IPS-20b (cell line): ENCODE data around the gene TGFB1I1.
A peak's percentile ranks its signal among the peaks of the same experiment; 100 is the strongest.
"Not testable (repeated sequence)": the region's sequence is repeated elsewhere in the genome, so short reads cannot be mapped to it uniquely, and the experiment has no call there.

Source experiments
- H3K27ac ChIP-seq: one replicate; pipeline ENCODE4 v1.5.1; 2013; ENCODE audit warnings: low read length
- H3K27me3 ChIP-seq: 2 replicates; pipeline ENCODE4 v1.6.1; 2013; ENCODE audit warnings: mild to moderate bottlenecking, low read length, inconsistent platforms; ENCODE audit not compliant: insufficient read depth
- H3K36me3 ChIP-seq: 2 replicates; pipeline ENCODE4 v1.6.1; 2013; ENCODE audit warnings: low read depth, mild to moderate bottlenecking, inconsistent platforms, low read length, moderate library complexity; ENCODE audit not compliant: insufficient read depth
- H3K4me1 ChIP-seq: 2 replicates; pipeline ENCODE4 v1.6.1; 2013; ENCODE audit warnings: mild to moderate bottlenecking, control low read depth, inconsistent platforms, low read length, moderate library complexity; ENCODE audit not compliant: insufficient read depth
- H3K4me3 ChIP-seq: 2 replicates; pipeline ENCODE4 v1.5.1; 2013; ENCODE audit warnings: mild to moderate bottlenecking, low read length, inconsistent platforms
- H3K9ac ChIP-seq: 2 replicates; pipeline ENCODE4 v1.6.1; 2013; ENCODE audit warnings: low read depth, mild to moderate bottlenecking, inconsistent platforms, low read length, moderate library complexity
- H3K9me3 ChIP-seq: 2 replicates; pipeline ENCODE4 v1.6.1; 2013; ENCODE audit warnings: mild to moderate bottlenecking, low read depth, low read length, inconsistent platforms; ENCODE audit not compliant: insufficient read depth

Gene TGFB1I1

DNA sequence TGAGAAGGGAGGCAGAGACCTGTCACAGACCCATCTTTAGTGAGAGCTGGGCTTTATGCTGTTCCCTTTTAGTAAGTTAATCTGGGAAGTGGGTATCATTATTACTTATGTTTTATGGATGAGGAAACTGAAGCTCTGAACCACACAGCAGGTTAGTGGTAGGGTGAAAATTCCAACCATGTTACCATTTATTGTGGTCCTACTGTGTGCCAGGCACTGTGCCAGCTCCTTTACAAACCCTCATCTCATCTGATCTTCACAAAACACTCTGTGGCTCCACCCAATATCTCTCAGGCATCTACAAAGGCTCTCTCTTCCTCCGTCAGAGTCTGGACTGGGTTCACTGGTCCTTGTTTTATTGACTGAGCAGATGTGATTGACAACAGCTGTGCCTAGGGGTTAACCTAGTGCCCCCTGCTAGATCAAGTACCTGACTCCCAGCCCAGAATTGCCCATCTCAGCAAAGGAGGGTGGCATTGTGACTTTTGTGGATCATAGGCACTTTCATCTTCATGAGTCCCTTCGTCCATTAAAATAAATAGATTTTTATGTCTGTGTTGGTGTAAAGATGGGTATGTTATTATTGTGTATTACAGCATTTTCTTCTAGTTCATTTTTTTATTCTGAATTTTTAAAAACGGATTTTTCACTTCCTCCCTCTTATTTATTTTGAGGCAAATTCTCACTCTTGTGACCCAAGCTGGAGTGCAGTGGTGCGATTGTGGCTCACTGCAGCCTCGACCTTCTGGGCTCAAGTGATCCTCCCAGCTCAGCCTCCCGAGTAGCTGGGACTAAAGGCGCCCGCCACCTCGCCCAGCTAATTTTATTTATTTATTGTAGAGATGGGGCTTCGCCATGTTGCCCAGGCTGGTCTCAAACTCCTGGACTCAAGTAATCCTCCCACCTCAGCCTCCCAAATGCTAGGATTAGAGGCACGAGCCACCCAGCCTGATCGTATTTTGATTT is 3.1 kb downstream of the TGFB1I1 start:
- Histone ChIP-seq H3K9ac (no peak overlapping the region), H3K4me1 (peaks cover 5% of the 10 kb centered on the region; the same call in 1 of the 2 replicates), H3K4me3 (no peak overlapping the region), H3K27me3 (peaks cover 81% of the 10 kb centered on the region), H3K9me3 (no peaks in the 10 kb centered on the region), H3K36me3 (no peaks in the 10 kb centered on the region), H3K27ac (no peak overlapping the region)

DNA sequence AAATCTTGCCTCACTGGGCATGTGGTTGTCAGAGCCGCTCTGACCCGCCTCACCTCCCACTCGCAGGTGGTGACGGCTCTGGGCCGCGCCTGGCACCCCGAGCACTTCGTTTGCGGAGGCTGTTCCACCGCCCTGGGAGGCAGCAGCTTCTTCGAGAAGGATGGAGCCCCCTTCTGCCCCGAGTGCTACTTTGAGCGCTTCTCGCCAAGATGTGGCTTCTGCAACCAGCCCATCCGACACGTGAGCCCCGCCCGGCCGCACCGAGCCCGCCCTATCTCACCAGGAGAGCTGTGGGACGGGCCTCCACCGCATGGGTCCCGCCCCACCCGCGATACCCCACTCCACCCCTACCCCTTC is 4.0 kb downstream of the TGFB1I1 start:
- H3K9me3 ChIP-seq: no peaks in the 10 kb centered on the region
- H3K36me3 ChIP-seq: no peaks in the 10 kb centered on the region
- no peak overlapping the region for H3K27ac ChIP-seq
- peaks cover 5% of the 10 kb centered on the region; the same call in 1 of the 2 replicates for H3K4me1 ChIP-seq
- peaks cover 82% of the 10 kb centered on the region for H3K27me3 ChIP-seq
- peak overlapping the region; percentile 69; the same call in 1 of the 2 replicates for H3K4me3 ChIP-seq
- H3K9ac ChIP-seq: no peak overlapping the region; the same call in 1 of the 2 replicates

DNA sequence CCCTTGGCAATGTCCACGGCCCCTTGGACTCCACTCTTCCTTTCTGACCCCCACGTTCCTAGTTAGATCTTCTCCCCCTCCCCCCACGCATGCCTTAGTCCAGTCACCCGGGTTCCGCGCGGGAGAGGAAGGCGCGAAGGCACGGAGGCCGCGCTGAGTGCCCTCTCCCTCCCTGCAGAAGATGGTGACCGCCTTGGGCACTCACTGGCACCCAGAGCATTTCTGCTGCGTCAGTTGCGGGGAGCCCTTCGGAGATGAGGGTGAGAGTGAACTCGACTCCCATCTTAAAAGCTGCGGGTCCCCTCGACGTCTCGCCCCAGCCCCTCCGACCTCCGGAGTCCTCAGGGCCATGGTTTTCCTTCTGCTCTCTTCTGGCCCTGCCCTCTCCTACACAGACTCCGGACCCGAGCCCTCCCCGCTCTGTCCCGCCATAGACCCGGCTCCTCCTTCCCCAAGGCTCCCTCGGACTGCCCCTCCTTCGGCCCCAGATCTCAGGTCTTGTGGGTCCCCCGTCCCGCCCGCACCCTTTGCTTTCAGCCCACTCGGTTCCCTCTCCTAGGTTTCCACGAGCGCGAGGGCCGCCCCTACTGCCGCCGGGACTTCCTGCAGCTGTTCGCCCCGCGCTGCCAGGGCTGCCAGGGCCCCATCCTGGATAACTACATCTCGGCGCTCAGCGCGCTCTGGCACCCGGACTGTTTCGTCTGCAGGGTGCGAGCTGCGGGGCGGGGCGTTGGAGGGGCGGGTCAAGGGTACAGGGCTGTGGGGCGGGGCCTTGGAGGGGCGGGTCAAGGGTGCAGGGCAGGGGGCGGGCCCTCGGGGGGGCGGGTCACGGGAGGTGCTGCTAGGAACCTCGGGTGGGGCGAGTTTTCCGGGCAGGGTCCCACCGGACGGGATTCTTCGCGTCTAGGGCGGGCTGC is 4.6 kb downstream of the TGFB1I1 start:
- Histone ChIP-seq H3K4me1 (no peaks in the 10 kb centered on the region; the same call in 1 of the 2 replicates), H3K27ac (no peak overlapping the region), H3K9me3 (no peaks in the 10 kb centered on the region), H3K27me3 (peaks cover 82% of the 10 kb centered on the region), H3K9ac (no peak overlapping the region; the same call in 1 of the 2 replicates), H3K4me3 (peak overlapping the region; percentile 69), H3K36me3 (no peaks in the 10 kb centered on the region)

DNA sequence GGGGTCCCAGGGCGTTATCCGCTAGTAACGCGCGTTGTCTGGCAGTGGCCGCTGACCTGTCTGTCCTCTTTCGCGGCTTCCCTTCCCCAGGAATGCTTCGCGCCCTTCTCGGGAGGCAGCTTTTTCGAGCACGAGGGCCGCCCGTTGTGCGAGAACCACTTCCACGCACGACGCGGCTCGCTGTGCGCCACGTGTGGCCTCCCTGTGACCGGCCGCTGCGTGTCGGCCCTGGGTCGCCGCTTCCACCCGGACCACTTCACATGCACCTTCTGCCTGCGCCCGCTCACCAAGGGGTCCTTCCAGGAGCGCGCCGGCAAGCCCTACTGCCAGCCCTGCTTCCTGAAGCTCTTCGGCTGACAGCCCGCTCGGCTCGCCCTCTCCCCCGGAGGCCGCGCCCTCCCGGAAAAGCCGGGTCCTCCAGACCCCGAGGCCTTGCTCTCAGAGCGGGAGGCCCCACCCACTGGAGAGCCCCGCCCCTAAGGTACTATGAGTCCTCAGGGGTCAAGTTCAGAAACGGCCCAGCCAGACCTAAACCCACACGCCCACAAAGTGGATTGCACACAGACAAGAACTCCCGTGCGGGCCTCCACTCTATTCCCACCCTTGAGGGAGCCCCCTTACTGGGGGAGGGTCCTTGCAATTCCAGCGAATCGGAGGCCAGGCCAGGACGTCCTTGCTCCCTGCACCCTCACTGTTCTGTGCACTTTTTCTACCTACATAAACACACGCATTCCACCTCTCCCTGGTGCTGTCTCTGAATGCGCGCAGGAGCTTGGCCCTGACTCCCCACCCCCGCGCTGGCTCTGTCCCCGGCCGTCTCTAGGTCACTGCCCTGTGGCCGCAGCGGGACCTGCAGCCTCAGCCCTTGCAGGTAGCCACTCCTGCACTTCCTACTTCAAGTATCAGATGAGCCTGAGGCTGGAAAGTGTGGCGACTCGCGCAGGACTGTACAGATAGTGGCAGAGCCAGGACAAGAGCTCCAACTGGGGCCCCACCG is 5.6 kb downstream of the TGFB1I1 start:
- Histone ChIP-seq H3K4me1 (no peaks in the 10 kb centered on the region), H3K27ac (no peak overlapping the region), H3K27me3 (peaks cover 85% of the 10 kb centered on the region), H3K4me3 (peak overlapping the region; percentile 67), H3K9me3 (no peaks in the 10 kb centered on the region), H3K9ac (no peak overlapping the region), H3K36me3 (no peaks in the 10 kb centered on the region)

DNA sequence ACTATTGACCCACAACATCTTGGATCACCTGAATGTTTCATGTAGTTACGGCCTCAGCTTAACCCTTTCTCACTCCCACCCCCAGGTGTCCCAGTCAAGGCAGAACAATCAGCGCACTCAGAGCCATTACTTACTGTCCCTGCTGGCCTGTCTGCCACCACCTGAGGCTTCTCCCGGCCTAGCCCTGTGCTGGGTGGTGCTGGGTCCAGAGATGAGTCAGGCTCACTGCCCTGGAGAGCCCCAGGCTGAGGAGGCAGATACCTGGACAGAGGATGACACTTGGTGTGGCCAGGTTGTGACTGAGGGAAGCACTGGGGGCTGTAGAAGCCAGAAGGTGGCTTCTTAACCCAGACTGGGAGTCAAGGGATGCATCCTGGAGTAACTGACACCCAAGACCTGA is 7.0 kb downstream of the TGFB1I1 start:
- H3K36me3 ChIP-seq: no peaks in the 10 kb centered on the region
- H3K9ac ChIP-seq: no peak overlapping the region
- no peaks in the 10 kb centered on the region for H3K4me1 ChIP-seq
- H3K9me3 ChIP-seq: no peaks in the 10 kb centered on the region
- no peak overlapping the region for H3K4me3 ChIP-seq
- H3K27ac ChIP-seq: no peak overlapping the region
- H3K27me3 ChIP-seq: peaks cover 79% of the 10 kb centered on the region

DNA sequence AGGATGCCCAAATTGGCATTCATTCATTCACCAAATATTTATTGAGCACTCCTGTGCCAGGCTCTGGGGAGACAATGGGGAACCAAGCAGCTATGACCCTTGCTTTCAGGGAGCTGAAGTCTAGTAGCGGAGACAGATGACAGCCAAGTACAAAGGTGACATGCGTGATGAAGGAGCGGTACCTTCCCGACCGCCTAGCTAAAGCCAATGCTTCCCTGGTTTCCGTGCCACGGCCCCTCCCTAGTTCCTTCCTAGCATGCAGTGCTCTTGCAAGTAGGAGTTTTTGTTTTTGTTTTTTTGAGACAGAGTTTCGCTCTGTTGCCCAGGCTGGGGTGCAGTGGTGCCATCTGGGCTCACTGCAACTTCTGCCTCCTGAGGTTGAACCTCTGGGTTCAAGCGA is 7.8 kb downstream of the TGFB1I1 start:
- Histone ChIP-seq H3K27ac (no peak overlapping the region), H3K9me3 (no peaks in the 10 kb centered on the region), H3K9ac (no peak overlapping the region), H3K4me1 (no peaks in the 10 kb centered on the region), H3K4me3 (no peak overlapping the region), H3K27me3 (peaks cover 76% of the 10 kb centered on the region), H3K36me3 (no peaks in the 10 kb centered on the region)

DNA sequence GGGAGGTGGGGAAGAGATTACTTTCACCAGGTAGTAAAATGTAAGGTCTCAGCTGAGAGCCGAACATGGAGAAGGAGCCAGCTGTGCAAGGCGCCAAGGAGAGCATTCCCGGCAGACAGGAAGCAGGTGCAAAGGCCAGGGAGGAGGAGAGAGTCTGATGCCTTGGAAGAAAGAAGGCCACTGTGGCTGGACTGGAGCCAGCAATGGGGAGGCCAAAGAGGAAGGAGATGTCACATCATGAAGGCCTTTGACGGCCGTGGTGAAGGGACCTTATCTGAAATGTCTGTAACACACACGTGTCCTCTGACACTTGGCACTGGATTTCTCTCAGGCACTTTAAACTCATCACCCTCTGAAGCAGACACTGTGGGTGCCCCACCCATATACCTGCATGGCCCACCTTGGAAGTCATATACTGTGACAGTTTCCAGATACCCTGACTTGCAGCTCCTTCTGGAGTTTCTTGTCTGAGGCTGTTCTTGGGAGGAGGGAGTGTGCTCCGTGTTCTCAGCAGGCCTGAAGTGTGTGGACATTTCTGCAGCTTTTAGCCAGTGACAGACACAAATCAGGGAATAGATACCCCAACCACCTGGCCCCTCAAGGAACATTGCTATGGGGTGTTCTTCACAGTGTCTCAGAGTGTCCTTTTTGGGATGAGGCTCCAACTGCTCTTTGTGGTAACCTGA is 9.0 kb downstream of the TGFB1I1 start:
- peaks cover 76% of the 10 kb centered on the region for H3K27me3 ChIP-seq
- no peak overlapping the region for H3K27ac ChIP-seq
- H3K9ac ChIP-seq: no peak overlapping the region
- no peaks in the 10 kb centered on the region for H3K9me3 ChIP-seq
- H3K4me1 ChIP-seq: no peaks in the 10 kb centered on the region
- H3K4me3 ChIP-seq: no peak overlapping the region
- no peaks in the 10 kb centered on the region for H3K36me3 ChIP-seq

DNA sequence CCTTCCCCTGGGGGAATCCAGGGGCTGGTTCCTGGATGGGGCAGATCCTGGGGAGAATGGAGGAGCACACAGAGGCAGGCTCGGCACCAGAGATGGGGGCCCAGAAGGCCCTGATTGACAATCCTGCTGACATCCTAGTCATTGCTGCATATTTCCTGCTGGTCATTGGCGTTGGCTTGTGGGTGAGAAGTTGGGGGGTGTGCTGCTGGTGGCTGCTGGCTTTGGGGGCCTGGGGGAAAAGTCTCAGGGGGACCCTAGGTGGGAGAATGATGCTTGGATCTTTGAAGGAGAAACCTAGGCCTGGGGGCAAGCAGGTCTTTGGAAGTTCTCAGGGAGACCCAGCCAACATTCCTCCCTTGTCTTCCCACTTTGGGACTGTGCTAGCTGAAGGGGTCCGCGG is 11.1 kb downstream of the TGFB1I1 start, which contains the start of gene SLC5A2:
SLC5A2 (plus strand) TSS at position 43 of the 400 bp plus-strand sequence; CDS start at position 57, 14 bp downstream.
- H3K9me3 ChIP-seq: no peaks in the 10 kb centered on the region
- no peak within 1 kb of the TSS for H3K27ac ChIP-seq
- no peak within 1 kb of the TSS for H3K9ac ChIP-seq
- no peaks in the 10 kb centered on the region; the same call in 1 of the 2 replicates for H3K4me1 ChIP-seq
- no peaks in the 10 kb centered on the region for H3K36me3 ChIP-seq
- peaks cover 87% of the 10 kb centered on the region for H3K27me3 ChIP-seq
- H3K4me3 ChIP-seq: no peak within 1 kb of the TSS

DNA sequence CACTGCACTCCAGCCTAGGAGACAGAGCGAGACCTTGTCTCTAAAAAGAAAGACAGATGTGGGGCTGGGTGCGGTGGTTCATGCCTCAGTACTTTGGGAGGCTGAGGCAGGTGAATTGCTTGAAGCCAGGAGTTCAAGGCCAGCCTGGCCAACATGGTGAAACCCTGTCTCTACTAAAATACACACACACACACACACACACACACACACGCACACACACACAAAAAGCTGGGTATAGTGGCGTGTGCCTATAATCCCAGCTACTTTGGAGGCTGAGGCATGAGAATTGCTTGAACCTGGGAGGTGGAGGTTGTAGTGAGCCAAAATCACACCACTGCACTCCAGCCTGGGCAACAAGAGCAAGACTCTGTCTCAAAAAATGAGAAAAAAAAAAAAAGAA is 12.1 kb downstream of the TGFB1I1 start:
- H3K27me3 ChIP-seq: peaks cover 88% of the 10 kb centered on the region
- not testable (repeated sequence) for H3K27ac ChIP-seq, H3K4me1 ChIP-seq, H3K9me3 ChIP-seq, H3K4me3 ChIP-seq, H3K9ac ChIP-seq, H3K36me3 ChIP-seq

DNA sequence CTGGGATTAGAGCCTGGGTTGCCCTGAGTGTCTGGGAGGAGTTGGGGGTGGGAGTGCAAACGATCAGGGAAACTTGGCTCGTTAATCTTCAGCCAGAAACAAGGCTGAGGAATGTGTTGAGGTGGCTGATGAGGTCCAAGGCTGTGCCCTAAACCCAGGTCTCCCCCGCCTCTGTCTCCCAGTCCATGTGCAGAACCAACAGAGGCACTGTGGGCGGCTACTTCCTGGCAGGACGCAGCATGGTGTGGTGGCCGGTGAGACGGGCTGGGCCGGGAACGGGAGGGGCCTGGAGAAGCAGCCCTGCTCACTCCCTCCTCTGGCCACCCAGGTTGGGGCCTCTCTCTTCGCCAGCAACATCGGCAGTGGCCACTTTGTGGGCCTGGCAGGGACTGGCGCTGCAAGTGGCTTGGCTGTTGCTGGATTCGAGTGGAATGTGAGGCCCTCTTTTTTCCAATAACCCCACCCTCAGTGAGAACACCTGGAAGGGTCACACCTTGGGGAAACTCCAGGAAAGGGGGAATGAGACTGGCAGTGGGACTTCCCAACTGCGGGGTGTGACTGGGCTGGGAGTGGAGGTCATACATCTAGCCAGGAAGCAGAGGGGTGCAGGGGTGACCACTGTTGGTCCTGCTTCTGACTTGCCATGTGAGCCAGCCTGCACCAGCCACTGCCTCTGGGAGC is 12.7 kb downstream of the TGFB1I1 start:
- no peak overlapping the region for H3K27ac ChIP-seq
- H3K4me3 ChIP-seq: no peak overlapping the region
- peaks cover 88% of the 10 kb centered on the region for H3K27me3 ChIP-seq
- H3K9me3 ChIP-seq: no peaks in the 10 kb centered on the region
- no peak overlapping the region for H3K9ac ChIP-seq
- H3K36me3 ChIP-seq: no peaks in the 10 kb centered on the region
- H3K4me1 ChIP-seq: no peaks in the 10 kb centered on the region; the same call in 1 of the 2 replicates
